NCI-H345 treated with DMSO at 0.1 percent for 48 hours (cell line): ENCODE results near the gene CD93.

Experiments used
- DNase-seq: peaks from one replicate; lab custom pipeline; 2025; ENCODE audit not compliant: unreplicated experiment; lab: John Stamatoyannopoulos, UW

The CD93 gene

GRCh38 chr20:23084282-23084844 is 1.8 kb downstream of the CD93 start:
- no peak for DNase-seq

GRCh38 chr20:23083553-23084220 is 2.4 kb downstream of the CD93 start:
- no peak for DNase-seq

GRCh38 chr20:23082846-23083552 is 3.1 kb downstream of the CD93 start:
- DNase-seq = no peak

GRCh38 chr20:23081263-23081819 is 4.8 kb downstream of the CD93 start:
- DNase-seq = no peak

GRCh38 chr20:23080521-23080920 is 5.6 kb downstream of the CD93 start:
- DNase-seq = no peak

GRCh38 chr20:23079926-23080325 is 6.2 kb downstream of the CD93 start:
- no peak for DNase-seq

GRCh38 chr20:23079016-23079351 is 7.1 kb downstream of the CD93 start:
- no peak for DNase-seq

GRCh38 chr20:23078351-23079015 is 7.6 kb downstream of the CD93 start:
- no peak for DNase-seq

- DNase-seq = no peak
These were observed 8.8 kb downstream of the CD93 start for GRCh38 chr20:23077277-23077676.

GRCh38 chr20:23074052-23074451 is 12.1 kb downstream of the CD93 start:
- DNase-seq = no peak

- DNase-seq = no peak
These were observed 13.1 kb downstream of the CD93 start for GRCh38 chr20:23072892-23073586.

- DNase-seq = no peak
These were observed 14.1 kb downstream of the CD93 start for GRCh38 chr20:23071996-23072395.

- no peak for DNase-seq
These were observed 14.7 kb downstream of the CD93 start for GRCh38 chr20:23071398-23071797.

- no peak for DNase-seq
These were observed 17.0 kb downstream of the CD93 start for GRCh38 chr20:23069108-23069507.

GRCh38 chr20:23068283-23068682 is 17.8 kb downstream of the CD93 start:
- DNase-seq = no peak

- no peak for DNase-seq
These were observed 19.4 kb downstream of the CD93 start for GRCh38 chr20:23066772-23067171.

GRCh38 chr20:23065266-23066201 is 20.6 kb downstream of the CD93 start:
- no peak for DNase-seq

- no peak for DNase-seq
These were observed 22.5 kb downstream of the CD93 start for GRCh38 chr20:23063581-23063980.

- DNase-seq = no peak
These were observed 23.0 kb downstream of the CD93 start for GRCh38 chr20:23063168-23063567.

GRCh38 chr20:23062632-23063031 is 23.5 kb downstream of the CD93 start:
- DNase-seq = no peak
